ENCODE measurements around the gene GSE1. TPM values are rescaled to one million over a fixed set of nuclear protein-coding genes. Genes with fewer than 3 reads are reported as not detected.

The GSE1 gene
- total and polyA plus RNA-seq, 9 of the 15 experiments (the other 6 are each of a cell fraction or from before 2014, with no cell fraction given), result 12.2 to 244 (median 57.9) TPM

- FAIRE-seq (peak; percentile 88), DNase-seq (ENCODE audit: extremely low read depth in 1 of 4, low spot score in 3 of 4) (peak; percentile 76 to 86 (median 78)), ATAC-seq (peak; percentile 78)
- no TSS peak for BruUV-seq (replicated peaks)
- no peak overlapping the region for H3K4me2 ChIP-seq (ENCODE audit: insufficient read depth, low read length)
- H3K4me1 ChIP-seq (replicated peaks in 1 of 2; ENCODE audit: control insufficient read depth in 2 of 2, insufficient read depth in 2 of 2, low read length in 2 of 2), result peaks cover 3 to 37% of the 10 kb centered on the region in 2 experiments; a peak in 4 of 5 replicates
- H3K79me2 ChIP-seq (ENCODE audit: control insufficient read depth, insufficient read depth, low read length), result no peaks in the 10 kb centered on the region
- intact Hi-C loops (cut with micrococcal nuclease) (loop anchor here (1.0 to 10.0 kb wide), 4 partner anchors 43 to 295 kb away; no protein-coding TSS in a partner anchor), in situ Hi-C loops (cut with MboI) (loop anchor here (10.0 kb wide), 1 partner anchor 293 kb away; no protein-coding TSS in a partner anchor)
- CTCF ChIA-PET (ENCODE audit: low intra/inter-chr PET ratio), result interaction anchor here (0.7 to 4.5 kb wide), 6 partner anchors 9 to 442 kb away, joined by 3 to 35 read pairs (median 6); no protein-coding TSS in a partner anchor
- POLR2A ChIA-PET, result interaction anchor here (0.7 to 1.1 kb wide), 2 partner anchors 16 to 22 kb away, joined by 3 to 4 read pairs; no protein-coding TSS in a partner anchor
- no peak overlapping the region for H3K27ac ChIP-seq (ENCODE audit: extremely low read depth, low read depth, low read length)
- H3K9ac ChIP-seq (ENCODE audit: insufficient read depth in 1 of 2, low read depth in 2 of 2, low read length in 2 of 2), result peak overlapping the region in 1 of 2 experiments; percentile 30; a peak in 1 of 4 replicates
- H4K20me1 ChIP-seq (replicated peaks; ENCODE audit: control insufficient read depth, insufficient read depth, low read length), result peaks cover 16% of the 10 kb centered on the region; the same call in 1 of the 2 replicates
- H3K36me3 ChIP-seq (ENCODE audit: control insufficient read depth, insufficient read depth, low read length), result no peaks in the 10 kb centered on the region
- H3K9me1 ChIP-seq (ENCODE audit: control insufficient read depth, insufficient read depth, low read length), result no peaks in the 10 kb centered on the region
- no peak overlapping the region for H3K4me3 ChIP-seq
- no peak overlapping the region; the same call in 1 of the 2 replicates for H2AFZ ChIP-seq (ENCODE audit: low read depth, low read length)
- peaks cover 18 to 54% of the 10 kb centered on the region in 2 experiments; a peak in 4 of 5 replicates for H3K27me3 ChIP-seq (ENCODE audit: control insufficient read depth in 2 of 2, insufficient read depth in 2 of 2, low read length in 2 of 2)
- WGBS (ENCODE audit: insufficient coverage, low coverage, missing lambda C conversion rate), result 11% methylated on average over 20 of the region's 21 CpGs
- H3K9me3 ChIP-seq (replicated peaks; ENCODE audit: control insufficient read depth, insufficient read depth, low read depth, low read length), result no peaks in the 10 kb centered on the region; the same call in 1 of the 2 replicates
- TF ChIP-seq WHSC1 (IDR thresholded peaks at IDR 0.05; ENCODE audit: low read length) (no peak), MCM3 (IDR thresholded peaks at IDR 0.05) (no peak), MXD1 (CRISPR knock-in tag; IDR thresholded peaks at IDR 0.05; ENCODE audit: borderline replicate concordance, poor library complexity, severe bottlenecking) (no peak), ARID3A (IDR thresholded peaks at IDR 0.05; ENCODE audit: borderline replicate concordance, low read depth, low read length) (0 out of 2 replicates have a peak, but pooled peaks have one; percentile 27), CBFB (CRISPR knock-in tag; IDR thresholded peaks at IDR 0.05) (peak; percentile 48; the same call in 1 of the 2 replicates), KLF16 (IDR thresholded peaks at IDR 0.05) (peak; percentile 42; the same call in 1 of the 2 replicates), ZNF431 (CRISPR knock-in tag; IDR thresholded peaks at IDR 0.05) (no peak), CTBP1 (IDR thresholded peaks at IDR 0.05; ENCODE audit: borderline replicate concordance) (0 out of 2 replicates have a peak, but pooled peaks have one; percentile 10), FOXK2 (conservative IDR thresholded peaks at IDR 0.05 in 1 of 2, IDR thresholded peaks at IDR 0.05 in 1 of 2; ENCODE audit: low read depth in 2 of 2) (no peak), CREB1 (IDR thresholded peaks at IDR 0.05) (no peak), CREB1 (CRISPR knock-in tag; IDR thresholded peaks at IDR 0.05) (peak; percentile 34; the same call in 1 of the 2 replicates), NR2C2 (CRISPR knock-in tag; IDR thresholded peaks at IDR 0.05) (no peak), NR2C2 (tag; IDR thresholded peaks at IDR 0.05) (peak; percentile 40; the same call in 1 of the 2 replicates), STAG1 (CRISPR knock-in tag; IDR thresholded peaks at IDR 0.05; ENCODE audit: borderline replicate concordance) (peak; percentile 67; the same call in 1 of the 2 replicates), SMC3 (conservative IDR thresholded peaks at IDR 0.05; ENCODE audit: insufficient read depth, low read depth, low read length) (peak; percentile 67), LCOR (CRISPR knock-in tag; IDR thresholded peaks at IDR 0.05) (0 out of 2 replicates have a peak, but pooled peaks have one; percentile 18), CTCF (IDR thresholded peaks at IDR 0.05 in 2 of 3, conservative IDR thresholded peaks at IDR 0.05 in 1 of 3; ENCODE audit: insufficient read depth in 2 of 3, low read depth in 1 of 3, low read length in 3 of 3) (peak; percentile 80 to 84 (median 80)), BHLHE40 (IDR thresholded peaks at IDR 0.05; ENCODE audit: low read length) (no peak)
Measured at GRCh38 chr16:85717393-85718152, 104.5 kb downstream of the GSE1 start.
